Hippocampal formation (tissue), 2 donors: ENCODE results near the gene ZNF740.
A peak's percentile ranks its signal among the peaks of the same experiment; 100 is the strongest.
"Not testable (repeated sequence)": the region's sequence is repeated elsewhere in the genome, so short reads cannot be mapped to it uniquely, and the experiment has no call there.

Experiments used
- DNase-seq, 2 donors: peaks; one replicate each; lab custom pipeline; 2025; lab: John Stamatoyannopoulos, UW

ZNF740 gene

GRCh38 chr12:53180220-53180930 is at the start of gene ZNF740, which contains the start of gene CSAD:
TSS of gene ZNF740 (plus strand) at chr12:53180722. CDS start at chr12:53181984, 1,262 bp downstream.
TSS of gene CSAD (minus strand) at chr12:53180925. CDS start at chr12:53173470, 7,455 bp downstream.
- DNase-seq, result peak; percentile 97

DNA sequence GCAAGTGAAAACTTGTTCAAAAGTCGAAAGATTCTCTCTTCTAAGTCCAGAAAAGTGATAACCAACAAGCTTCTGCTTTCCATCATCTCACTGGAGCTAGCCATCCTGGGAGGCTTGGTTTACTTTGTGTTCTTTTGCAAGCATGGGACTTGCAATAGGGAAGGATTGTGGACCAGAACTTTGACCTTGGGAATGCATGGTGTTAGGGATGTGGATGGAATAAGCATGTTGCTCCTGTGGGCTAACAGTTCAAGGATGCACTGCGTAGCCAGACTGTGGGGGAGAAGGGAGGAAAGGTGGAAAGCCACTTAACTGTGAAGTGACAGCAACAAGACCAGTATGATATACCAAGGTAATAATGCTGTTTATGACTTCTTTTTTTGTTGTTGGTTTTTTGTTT is 48.7 kb upstream of the ZNF740 start:
- DNase-seq, result no peak

- no peak for DNase-seq
Observed at GRCh38 chr12:53133722-53134121, 46.8 kb upstream of the ZNF740 start.

- DNase-seq, result no peak
Observed at GRCh38 chr12:53143355-53143754, 37.2 kb upstream of the ZNF740 start.

DNA sequence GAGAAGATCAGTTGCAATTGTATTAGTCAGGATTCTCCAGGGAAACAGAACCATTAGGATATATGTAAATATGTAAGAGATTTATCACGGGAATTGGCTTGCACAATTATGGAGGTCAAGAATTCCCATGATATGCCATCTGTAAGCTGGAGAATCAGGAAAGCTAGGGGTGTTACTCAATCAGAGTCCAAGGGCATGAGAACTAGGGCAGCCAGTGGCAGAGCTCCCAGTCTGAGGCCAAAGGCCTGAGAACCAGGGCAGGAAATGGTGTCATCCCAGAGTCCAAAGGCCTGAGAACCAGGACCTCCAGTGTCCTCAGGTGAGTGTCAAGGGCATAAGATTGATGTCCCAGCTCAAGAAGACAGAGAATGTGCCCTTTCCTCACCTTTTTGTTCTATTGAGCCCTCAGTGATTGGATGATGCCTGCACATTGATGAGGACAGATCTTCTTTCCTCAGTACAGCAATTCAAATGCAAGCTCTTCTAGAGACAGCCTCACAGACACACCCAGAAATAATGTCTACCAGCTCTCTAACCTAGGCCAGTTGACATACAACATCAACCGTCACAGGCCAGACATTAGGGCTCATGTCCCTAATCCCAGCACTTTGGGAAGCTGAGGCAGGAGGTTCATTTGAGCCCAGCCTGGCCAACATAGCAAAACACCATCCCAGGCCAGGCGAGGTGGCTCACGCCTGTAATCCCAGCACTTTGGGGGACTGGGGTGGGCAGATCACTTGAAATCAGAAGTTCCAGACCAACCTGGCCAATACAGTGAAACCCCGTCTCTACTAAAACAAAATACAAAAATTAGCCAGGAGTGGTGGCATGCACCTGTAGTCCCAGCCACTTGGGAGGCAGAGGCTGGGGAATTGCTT is 34.9 kb upstream of the ZNF740 start:
- no peak for DNase-seq

DNA sequence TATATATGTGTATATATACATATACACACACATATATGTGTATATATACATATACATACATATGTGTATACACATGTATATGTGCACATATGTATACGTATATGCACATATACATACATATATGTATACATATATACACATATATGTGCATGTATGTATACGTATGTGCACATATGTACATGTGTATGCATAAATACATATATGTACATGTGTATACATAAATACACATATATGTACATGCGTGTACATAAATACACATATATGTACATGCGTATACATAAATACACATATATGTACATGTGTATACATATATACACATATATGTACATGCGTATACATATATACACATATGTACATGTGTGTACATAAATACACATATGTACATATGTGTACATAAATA is 33.3 kb upstream of the ZNF740 start:
- DNase-seq, result no peak

- DNase-seq, result no peak
Observed at GRCh38 chr12:53147653-53148052, 32.9 kb upstream of the ZNF740 start.

DNA sequence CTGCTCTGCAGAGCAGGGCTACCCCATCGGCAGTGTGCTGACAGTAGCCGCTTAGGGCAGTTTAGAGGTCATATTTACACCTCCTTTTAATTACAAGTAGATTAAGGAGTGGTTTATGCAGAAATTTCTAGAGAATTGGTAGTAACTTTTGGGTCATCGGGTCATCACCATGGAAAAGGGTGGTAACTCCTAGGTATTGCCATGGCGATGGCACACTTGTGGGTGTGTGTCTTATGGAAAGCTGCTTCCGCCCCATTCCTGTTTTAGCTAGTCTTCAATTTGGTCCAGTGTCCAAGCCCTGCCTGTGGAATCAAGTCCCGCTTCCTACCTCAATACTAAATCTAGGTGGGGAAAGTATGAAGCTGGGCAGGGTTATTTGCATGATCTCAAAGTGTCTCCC is 29.5 kb upstream of the ZNF740 start:
- no peak for DNase-seq

GRCh38 chr12:53152390-53152789 is 28.1 kb upstream of the ZNF740 start:
- DNase-seq, result no peak

GRCh38 chr12:53159195-53159839 is 21.2 kb upstream of the ZNF740 start:
- DNase-seq, result peak; percentile 40 to 50

- DNase-seq, result no peak
Observed at GRCh38 chr12:53160000-53160399, 20.5 kb upstream of the ZNF740 start.

- no peak for DNase-seq
Observed at GRCh38 chr12:53160673-53161072, 19.8 kb upstream of the ZNF740 start.

DNA sequence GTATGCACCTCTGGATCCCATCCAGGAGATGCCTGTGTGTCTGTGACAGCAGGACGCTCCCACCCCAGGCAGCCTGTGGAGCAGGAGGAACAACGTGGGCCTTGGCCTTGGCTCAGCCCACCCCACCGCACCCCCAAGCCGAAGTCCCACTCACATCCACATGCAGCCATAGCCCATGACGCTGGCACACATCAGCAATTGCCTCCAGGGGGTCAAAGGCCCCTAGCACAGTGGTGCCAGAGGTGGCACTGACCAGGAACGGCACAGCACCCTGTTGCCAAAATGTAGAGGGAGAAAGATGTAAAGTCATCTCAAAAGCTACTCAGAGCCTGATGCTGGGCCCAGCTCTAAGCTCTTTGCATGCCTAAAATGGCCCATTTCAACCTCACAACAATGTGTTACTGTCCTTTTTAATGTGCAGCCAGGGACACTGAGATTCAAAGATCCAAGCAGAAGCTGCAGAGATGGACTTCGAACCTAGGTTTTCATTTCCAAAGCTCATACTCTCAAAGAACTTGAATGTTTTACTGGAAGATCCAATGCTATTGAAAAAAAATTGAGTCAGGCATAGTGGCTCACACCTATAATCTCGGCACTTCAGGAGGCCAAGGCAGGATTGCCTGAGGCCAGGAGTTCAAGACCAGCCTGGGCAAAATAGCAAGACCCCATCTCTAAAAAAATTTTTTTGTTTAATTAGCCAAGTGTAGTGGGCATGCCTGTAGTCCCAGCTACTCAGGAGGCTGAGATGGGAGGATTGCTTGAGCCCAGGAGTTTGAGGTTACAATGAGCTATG is 19.2 kb upstream of the ZNF740 start:
- DNase-seq, result no peak

DNA sequence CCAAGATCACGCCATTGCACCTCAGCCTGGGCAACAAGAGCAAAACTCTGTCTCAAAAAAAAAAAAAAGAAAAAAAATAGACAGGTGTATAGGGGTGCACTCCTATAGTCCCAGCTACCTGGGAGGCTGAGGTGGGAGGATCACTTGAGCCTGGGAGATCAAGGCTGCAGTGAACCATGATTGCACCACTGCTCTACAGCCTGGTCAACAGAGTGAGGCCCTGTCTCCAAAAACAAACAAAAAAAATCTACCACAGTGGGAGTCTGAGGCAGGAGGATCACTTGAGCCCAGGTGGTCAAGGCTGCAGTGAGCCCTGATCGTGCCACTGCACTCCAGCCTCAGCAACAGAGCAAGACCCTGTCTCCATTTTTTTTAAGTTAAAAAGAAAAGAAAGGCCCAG is 17.5 kb upstream of the ZNF740 start:
- not testable (repeated sequence) for DNase-seq

DNA sequence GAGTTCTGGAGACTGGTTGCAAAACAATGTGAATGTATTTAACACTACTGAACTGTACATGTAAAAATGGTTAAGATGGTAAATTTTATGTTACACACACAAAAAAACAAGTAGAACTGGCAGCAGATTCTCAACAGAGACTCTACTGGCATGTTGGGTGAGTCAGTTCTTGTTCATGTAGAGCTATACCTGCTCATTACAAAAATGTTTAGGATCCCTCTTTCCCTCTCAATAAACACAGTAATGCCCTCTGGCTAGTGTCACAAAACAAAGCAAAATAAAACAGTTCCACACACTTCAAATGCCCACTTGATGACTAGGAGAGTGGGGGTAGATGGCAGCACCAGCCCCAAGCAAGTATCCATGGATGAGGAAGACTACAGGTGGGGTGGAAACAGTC is 13.7 kb upstream of the ZNF740 start:
- no peak for DNase-seq

DNA sequence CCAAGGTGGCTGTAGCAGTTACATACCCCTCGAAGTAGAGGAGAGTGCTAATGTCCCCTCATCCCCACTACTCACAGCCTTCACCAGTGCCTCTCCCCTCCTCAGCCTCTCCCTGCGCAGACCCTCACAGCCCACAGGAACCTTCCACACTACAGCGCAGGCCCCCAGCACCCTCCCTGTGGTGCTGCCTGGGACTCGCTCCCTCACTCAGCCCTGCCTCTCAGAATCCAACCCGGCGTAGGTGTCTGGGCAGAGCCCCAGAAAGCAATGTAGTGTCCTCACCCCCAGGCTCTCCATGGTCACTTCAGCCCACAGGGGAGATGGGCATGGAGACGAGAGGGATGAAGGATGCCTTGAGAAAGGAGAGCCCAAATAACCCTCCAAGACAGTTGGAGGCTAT is 10.9 kb upstream of the ZNF740 start:
- DNase-seq, result no peak

- DNase-seq, result no peak
Observed at GRCh38 chr12:53170215-53170614, 10.3 kb upstream of the ZNF740 start.

DNA sequence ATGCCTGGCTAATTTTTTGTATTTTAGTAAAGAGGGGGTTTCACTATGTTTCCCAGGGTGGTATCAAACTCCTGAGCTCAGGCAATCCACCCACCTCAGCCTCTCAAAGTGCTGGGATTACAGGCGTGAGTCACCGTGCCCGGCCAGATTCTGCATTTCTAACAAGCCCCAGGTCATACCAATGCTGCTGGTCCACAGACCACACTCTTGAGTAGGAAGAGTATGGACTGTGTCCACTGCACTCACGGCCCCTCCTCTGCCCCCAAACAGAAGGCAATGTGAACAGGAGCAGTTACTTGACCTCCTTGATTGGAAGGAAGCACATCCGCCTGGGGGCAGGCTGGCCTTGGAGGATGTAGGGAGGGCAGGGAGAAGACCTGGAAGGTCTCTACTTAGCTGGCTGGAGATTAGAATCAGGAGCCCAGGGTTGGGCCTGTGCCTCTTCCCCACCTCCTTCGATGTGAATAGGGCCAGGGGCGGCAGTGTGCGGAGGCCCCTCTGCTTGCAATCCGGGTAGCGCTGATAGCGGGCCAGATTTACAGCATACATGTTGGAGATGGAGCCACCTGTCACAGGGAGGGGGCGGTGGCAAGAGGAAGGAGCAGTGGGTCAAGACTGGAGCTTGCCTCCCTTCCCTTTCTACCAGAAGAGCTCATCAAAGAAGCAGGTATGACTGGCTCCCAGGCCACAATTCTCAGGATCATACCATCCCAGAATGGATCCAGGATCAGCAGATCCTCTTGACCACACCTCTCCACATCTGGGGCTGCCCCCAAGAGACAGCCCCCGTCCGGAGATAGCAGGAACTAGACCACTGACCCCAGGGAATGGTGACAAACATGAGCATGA is 9.4 kb upstream of the ZNF740 start:
- DNase-seq, result no peak

DNA sequence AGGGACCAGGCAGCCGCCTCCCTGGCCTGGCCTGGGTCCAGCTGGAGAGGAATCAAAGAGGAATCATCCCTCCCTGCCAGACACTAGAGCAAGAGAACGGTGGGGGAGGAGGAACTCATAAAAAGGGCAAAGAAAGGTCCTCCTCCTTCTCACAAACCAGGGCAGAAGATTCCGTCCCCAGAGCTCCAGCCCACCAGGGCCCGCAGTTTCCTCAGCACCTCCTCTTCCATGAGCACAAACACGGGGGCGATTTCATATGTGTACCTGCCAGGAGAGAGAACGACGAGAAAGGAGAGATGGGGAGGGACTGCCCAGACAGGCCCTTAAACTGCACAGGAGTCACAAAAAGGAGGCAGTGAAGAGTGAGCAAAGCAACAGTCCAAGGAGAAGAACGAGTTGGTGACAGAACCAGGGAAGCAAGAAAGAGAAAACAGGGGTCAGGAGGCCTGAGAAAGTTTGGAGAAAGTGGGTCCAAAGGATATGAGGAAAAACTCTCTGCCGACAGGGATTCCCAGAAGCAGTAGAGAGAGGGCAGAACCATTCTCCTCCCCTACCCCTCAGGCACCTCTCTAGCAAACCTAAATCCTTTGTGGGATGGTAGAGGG is 8.7 kb upstream of the ZNF740 start:
- no peak for DNase-seq

- DNase-seq, result no peak
Observed at GRCh38 chr12:53172352-53172751, 8.2 kb upstream of the ZNF740 start.
